Measurements from ENCODE around the gene IREB2.
"Not testable (repeated sequence)": the region's sequence is repeated elsewhere in the genome, so short reads cannot be mapped to it uniquely, and the experiment has no call there.

The IREB2 gene

GRCh38 chr15:78481917-78482316 lies 43.9 kb downstream of the IREB2 start:
- no peak for DNase-seq

GRCh38 chr15:78492872-78493271 lies 54.9 kb downstream of the IREB2 start:
- DNase-seq = no peak

GRCh38 chr15:78501857-78502256 lies 63.8 kb downstream of the IREB2 start:
- DNase-seq = no peak

- no peak for DNase-seq
Measured at GRCh38 chr15:78502641-78503040, 64.6 kb downstream of the IREB2 start.

- DNase-seq = peak; percentile 55
Measured at GRCh38 chr15:78506971-78507830, 69.2 kb downstream of the IREB2 start, which contains the start of gene HYKK. HYKK (plus strand) TSS chr15:78507577; CDS start chr15:78513089, 5,512 bp downstream.

GRCh38 chr15:78507831-78508160 lies 69.8 kb downstream of the IREB2 start:
- DNase-seq = no peak

GRCh38 chr15:78508272-78508671 lies 70.3 kb downstream of the IREB2 start:
- no peak for DNase-seq

- no peak for DNase-seq
Measured at GRCh38 chr15:78509726-78510312, 71.8 kb downstream of the IREB2 start.

GRCh38 chr15:78520035-78520434 lies 82.0 kb downstream of the IREB2 start:
- DNase-seq = not testable (repeated sequence)

GRCh38 chr15:78524230-78524629 lies 86.2 kb downstream of the IREB2 start:
- DNase-seq = no peak

- no peak for DNase-seq
Measured at GRCh38 chr15:78527325-78527724, 89.3 kb downstream of the IREB2 start.

GRCh38 chr15:78533331-78533730 lies 95.3 kb downstream of the IREB2 start:
- no peak for DNase-seq

- DNase-seq = no peak
Measured at GRCh38 chr15:78536134-78536533, 98.1 kb downstream of the IREB2 start.

GRCh38 chr15:78537266-78537905 lies 99.4 kb downstream of the IREB2 start:
- no peak for DNase-seq

- no peak for DNase-seq
Measured at GRCh38 chr15:78538358-78538757, 100.3 kb downstream of the IREB2 start.

- not testable (repeated sequence) for DNase-seq
Measured at GRCh38 chr15:78539464-78540140, 101.6 kb downstream of the IREB2 start.

- peak; percentile 91 for DNase-seq
Measured at GRCh38 chr15:78540141-78540870, 102.3 kb downstream of the IREB2 start, which contains the start of gene PSMA4. PSMA4 (plus strand) TSS chr15:78540444; CDS start chr15:78541928, 1,484 bp downstream.

- DNase-seq = no peak
Measured at GRCh38 chr15:78540871-78541743, 103.1 kb downstream of the IREB2 start.

- no peak for DNase-seq
Measured at GRCh38 chr15:78541744-78542034, 103.7 kb downstream of the IREB2 start.

GRCh38 chr15:78542647-78543046 lies 104.6 kb downstream of the IREB2 start:
- DNase-seq = no peak

- DNase-seq = no peak
Measured at GRCh38 chr15:78550194-78550593, 112.2 kb downstream of the IREB2 start.

GRCh38 chr15:78550815-78551214 lies 112.8 kb downstream of the IREB2 start:
- no peak for DNase-seq
